Lower lobe of right lung (tissue), 2 donors: ENCODE results near the gene POLR2H. TPM values are rescaled to one million over a fixed set of nuclear protein-coding genes. Genes with fewer than 3 reads are reported as not detected.

Experiments
- ATAC-seq, 2 donors: fragments of 200-7000 bp; cut with Tn5 transposase; one replicate each; pipeline ENCODE4 v1.9.1; 2020 to 2022; ENCODE audit warnings: mild to moderate bottlenecking in 2 of 2, moderate library complexity in 2 of 2
- DNase-seq: peaks from one replicate; pipeline ENCODE4 v3.0.0-alpha.2; 2020
- H3K27ac ChIP-seq: fragments of 200-600 bp; one replicate; pipeline ENCODE4 v1.8.0; 2022
- H3K27me3 ChIP-seq: fragments of 200-600 bp; one replicate; pipeline ENCODE4 v1.8.0; 2022; ENCODE audit warnings: low read depth
- H3K36me3 ChIP-seq: fragments of 200-600 bp; one replicate; pipeline ENCODE4 v1.8.0; 2022; ENCODE audit warnings: mild to moderate bottlenecking
- H3K4me1 ChIP-seq: fragments of 200-600 bp; one replicate; pipeline ENCODE4 v1.8.0; 2022
- H3K4me3 ChIP-seq: fragments of 200-600 bp; one replicate; pipeline ENCODE4 v1.8.0; 2022; ENCODE audit warnings: mild to moderate bottlenecking
- H3K9me3 ChIP-seq: fragments of 200-600 bp; one replicate; pipeline ENCODE4 v1.8.0; 2022
- intact Hi-C: fragments of 100-400 bp; cut with DNase I; formaldehyde crosslinking; loops from one replicate; pipeline ENCODE4 v1.11.0; 2022
- total RNA-seq: library from RNA; stranded (reverse); fragmentation: NEBNext Ultra II Directional; extraction: Animal tissue kit (Norgen Biotek cat#: 25700); gene quantifications from one replicate; pipeline ENCODE4 v1.2.1, GENCODE V29; 2021
- TF ChIP-seq, protein P1 (sequence below): fragments of 200-600 bp; IDR thresholded peaks from one replicate; pipeline ENCODE4 v1.8.0; 2022; ENCODE audit warnings: antibody characterized with exemption, mild to moderate bottlenecking
- donor health status: DM: no; HTN: yes; CAD: no; lungs with severe emphysema.

POLR2H gene
- total RNA-seq, 1 donor from 2014 or later, result 53.3 TPM

DNA sequence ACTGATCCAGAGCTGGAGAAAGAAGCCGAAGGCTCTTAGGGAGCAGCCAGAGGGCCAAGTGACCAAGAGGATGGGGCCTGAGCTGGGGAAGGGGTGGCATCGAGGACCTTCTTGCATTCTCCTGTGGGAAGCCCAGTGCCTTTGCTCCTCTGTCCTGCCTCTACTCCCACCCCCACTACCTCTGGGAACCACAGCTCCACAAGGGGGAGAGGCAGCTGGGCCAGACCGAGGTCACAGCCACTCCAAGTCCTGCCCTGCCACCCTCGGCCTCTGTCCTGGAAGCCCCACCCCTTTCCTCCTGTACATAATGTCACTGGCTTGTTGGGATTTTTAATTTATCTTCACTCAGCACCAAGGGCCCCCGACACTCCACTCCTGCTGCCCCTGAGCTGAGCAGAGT is 27.9 kb downstream of the POLR2H start:
- Histone ChIP-seq H3K27ac (no peak overlapping the region), H3K27me3 (peaks cover 7% of the 10 kb centered on the region), H3K36me3 (no peaks in the 10 kb centered on the region), H3K4me3 (no peak overlapping the region), H3K9me3 (no peaks in the 10 kb centered on the region), H3K4me1 (no peaks in the 10 kb centered on the region)
- TF ChIP-seq, protein P1, sequence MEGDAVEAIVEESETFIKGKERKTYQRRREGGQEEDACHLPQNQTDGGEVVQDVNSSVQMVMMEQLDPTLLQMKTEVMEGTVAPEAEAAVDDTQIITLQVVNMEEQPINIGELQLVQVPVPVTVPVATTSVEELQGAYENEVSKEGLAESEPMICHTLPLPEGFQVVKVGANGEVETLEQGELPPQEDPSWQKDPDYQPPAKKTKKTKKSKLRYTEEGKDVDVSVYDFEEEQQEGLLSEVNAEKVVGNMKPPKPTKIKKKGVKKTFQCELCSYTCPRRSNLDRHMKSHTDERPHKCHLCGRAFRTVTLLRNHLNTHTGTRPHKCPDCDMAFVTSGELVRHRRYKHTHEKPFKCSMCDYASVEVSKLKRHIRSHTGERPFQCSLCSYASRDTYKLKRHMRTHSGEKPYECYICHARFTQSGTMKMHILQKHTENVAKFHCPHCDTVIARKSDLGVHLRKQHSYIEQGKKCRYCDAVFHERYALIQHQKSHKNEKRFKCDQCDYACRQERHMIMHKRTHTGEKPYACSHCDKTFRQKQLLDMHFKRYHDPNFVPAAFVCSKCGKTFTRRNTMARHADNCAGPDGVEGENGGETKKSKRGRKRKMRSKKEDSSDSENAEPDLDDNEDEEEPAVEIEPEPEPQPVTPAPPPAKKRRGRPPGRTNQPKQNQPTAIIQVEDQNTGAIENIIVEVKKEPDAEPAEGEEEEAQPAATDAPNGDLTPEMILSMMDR, result no peak
- DNase-seq (no peak), ATAC-seq (no peak)
- intact Hi-C loops, result no loop called here

DNA sequence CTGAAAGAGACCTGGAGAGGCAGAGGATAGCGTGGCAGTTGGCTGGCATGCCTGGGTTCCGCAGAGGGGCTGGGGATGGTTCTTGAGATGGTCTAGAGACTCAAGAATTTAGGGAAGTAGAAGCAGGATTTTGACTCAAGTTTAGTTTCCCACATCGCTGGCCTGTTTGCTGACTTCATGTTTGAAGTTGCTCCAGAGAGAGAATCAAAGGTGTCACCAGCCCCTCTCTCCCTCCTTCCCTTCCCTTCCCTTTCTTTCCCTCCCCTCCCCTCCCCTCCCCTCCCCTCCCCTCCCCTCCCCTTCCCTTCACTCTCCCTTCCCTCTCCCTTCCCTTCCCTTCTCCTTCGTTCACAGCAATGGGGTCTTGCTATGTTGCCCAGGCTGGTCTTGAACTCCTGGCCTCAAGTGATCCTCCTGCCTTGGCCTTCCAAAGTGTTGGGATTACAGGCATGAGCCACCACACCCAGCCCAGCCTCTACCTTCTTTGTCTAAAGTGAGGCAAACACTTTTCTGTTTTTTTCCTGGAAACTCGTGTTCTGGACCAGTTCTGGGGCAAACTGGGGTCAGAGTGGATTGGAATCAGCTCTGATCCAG is 28.5 kb downstream of the POLR2H start:
- ATAC-seq (no peak), DNase-seq (no peak)
- Histone ChIP-seq H3K4me3 (no peak overlapping the region), H3K9me3 (no peaks in the 10 kb centered on the region), H3K36me3 (no peaks in the 10 kb centered on the region), H3K27me3 (peaks cover 7% of the 10 kb centered on the region), H3K27ac (no peak overlapping the region), H3K4me1 (no peaks in the 10 kb centered on the region)
- TF ChIP-seq, protein P1, result no peak
- intact Hi-C loops, result no loop called here

DNA sequence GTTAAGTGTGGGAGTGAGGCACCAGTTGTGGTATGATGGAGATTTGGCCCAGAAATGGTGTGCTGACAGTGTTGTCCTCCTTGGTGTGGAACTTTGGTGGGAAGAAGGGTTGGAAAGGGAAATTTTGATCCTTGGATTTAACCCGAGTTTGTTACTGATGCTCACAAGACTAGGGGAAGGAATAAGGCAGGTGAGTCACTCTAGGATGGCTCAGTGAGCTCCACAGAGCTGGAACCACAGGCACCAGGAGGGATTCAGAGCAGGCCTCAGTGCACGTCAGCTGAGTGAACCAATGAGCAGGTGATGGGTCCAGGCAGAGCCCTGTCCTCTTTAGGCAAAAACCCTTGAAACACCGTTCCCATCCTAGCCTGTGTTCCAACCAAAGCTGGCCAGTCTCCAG is 29.8 kb downstream of the POLR2H start:
- Histone ChIP-seq H3K27ac (no peak overlapping the region), H3K9me3 (no peaks in the 10 kb centered on the region), H3K27me3 (peaks cover 6% of the 10 kb centered on the region), H3K4me1 (no peaks in the 10 kb centered on the region), H3K36me3 (no peaks in the 10 kb centered on the region), H3K4me3 (no peak overlapping the region)
- TF ChIP-seq, protein P1, result no peak
- no peak for DNase-seq
- intact Hi-C loops, result no loop called here
- ATAC-seq, result no peak

DNA sequence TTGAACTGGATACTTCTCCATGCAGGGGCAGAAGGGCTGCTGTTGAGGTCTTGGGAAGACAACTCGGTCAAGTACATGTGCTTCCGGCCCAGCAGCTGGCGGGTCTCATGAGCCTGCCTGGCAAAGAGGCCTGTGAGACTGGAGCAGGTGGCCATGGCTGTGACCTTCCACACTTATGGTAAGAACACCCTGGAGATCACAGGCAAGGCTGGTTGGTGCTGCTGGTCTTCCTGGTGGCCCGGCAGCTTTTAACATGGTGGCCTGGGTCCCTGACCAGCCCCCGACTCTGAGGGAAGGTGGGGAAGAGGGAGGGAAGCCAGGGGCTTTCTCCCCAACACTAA is 33.8 kb downstream of the POLR2H start:
- no peak for ATAC-seq
- intact Hi-C loops, result no loop called here

DNA sequence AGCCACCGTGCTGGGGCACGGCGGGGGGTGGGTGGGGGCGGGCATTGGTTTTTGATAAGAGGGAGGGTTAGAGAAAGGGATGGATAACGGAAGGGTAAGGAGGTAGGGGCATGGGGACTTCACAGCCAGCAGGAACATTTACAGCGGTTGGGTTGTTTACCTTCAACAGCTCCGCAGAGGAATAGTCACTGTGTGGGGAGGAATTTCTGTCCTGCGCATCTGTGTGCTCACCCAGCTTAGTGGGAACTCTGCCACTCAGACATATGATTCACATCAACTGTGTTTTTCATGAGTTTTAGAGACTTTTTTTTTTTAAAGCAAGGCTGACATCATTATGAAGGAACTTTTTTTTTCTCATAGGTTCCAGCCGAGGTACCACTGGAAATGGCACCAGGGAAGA is 37.9 kb downstream of the POLR2H start:
- Histone ChIP-seq H3K4me3 (no peak overlapping the region), H3K36me3 (no peaks in the 10 kb centered on the region), H3K9me3 (no peaks in the 10 kb centered on the region), H3K4me1 (no peaks in the 10 kb centered on the region), H3K27me3 (no peaks in the 10 kb centered on the region), H3K27ac (no peak overlapping the region)
- no peak for ATAC-seq
- intact Hi-C loops, result no loop called here
- TF ChIP-seq, protein P1, result no peak
- no peak for DNase-seq

More for the DNA sequence above, 33.8 kb downstream of the POLR2H start:
- Histone ChIP-seq H3K4me3 (no peak overlapping the region), H3K4me1 (no peaks in the 10 kb centered on the region), H3K27ac (no peak overlapping the region), H3K9me3 (no peaks in the 10 kb centered on the region), H3K27me3 (no peaks in the 10 kb centered on the region), H3K36me3 (no peaks in the 10 kb centered on the region)
- no peak for DNase-seq
- TF ChIP-seq, protein P1, result no peak
